Activated CD4-positive, alpha-beta T cell treated with anti-CD3 and anti-CD28 coated beads, Interleukin-2, amount 50 U/mL, for 4 hours (primary cell): ENCODE results near the gene ITPR1.
"Not testable (repeated sequence)": the region's sequence is repeated elsewhere in the genome, so short reads cannot be mapped to it uniquely, and the experiment has no call there.

ENCODE experiments used
- DNase-seq, 2 experiments: peaks; one replicate each; pipeline ENCODE4 v3.0.0-alpha.2; 2020

The ITPR1 gene

DNA sequence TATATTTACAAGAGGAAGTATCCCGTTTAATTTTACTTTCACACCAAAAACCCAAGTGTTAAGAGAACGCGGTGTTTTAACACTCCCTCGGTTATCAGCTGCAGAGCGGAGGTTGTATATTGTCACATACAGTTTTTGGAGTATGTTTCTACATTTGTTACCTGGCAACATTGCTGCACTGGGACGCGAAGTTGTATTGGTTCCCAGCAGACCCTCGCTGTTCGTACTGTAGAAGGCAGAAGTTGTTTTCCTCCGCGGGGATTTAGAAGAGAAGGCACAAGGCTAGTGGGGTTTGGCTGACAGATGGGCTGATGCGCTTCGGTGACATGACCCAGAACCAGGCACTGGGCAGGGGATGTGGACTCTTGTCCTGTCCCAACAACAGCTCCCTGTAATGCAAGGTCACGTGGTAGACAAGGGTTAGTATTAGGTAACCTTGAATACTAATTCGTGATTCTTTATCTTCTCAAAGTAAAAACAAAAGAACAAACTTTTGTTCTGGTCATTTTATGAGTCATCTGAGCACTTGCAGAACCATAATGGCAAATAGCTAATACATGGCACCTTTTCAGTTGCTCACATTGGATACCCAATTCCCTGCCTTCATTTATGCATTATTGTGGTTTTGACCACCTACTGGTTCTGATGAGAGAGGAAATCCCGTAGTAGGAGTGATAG lies 255.7 kb downstream of the ITPR1 start:
- DNase-seq = no peak

DNA sequence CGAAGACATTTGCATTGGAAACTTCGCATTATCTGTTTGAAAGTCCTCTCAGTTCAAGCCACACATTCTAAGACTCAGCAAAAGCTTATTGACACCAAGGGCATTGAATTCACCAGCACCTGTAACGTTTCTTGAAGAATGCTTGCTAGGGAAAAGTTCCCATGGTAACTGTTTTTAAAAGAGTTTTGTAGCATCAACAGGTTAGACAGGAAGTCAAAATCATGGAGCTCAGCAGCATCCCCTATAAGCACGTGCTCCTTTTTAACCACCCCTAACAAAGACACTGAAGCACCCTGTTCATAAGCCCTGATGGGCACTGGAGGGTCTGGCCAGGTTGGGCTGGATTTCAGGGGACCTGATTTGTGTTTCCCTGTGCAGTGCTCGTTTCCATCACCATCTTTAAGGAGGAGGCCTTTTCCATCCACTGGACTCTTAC lies 256.4 kb downstream of the ITPR1 start:
- DNase-seq = no peak

DNA sequence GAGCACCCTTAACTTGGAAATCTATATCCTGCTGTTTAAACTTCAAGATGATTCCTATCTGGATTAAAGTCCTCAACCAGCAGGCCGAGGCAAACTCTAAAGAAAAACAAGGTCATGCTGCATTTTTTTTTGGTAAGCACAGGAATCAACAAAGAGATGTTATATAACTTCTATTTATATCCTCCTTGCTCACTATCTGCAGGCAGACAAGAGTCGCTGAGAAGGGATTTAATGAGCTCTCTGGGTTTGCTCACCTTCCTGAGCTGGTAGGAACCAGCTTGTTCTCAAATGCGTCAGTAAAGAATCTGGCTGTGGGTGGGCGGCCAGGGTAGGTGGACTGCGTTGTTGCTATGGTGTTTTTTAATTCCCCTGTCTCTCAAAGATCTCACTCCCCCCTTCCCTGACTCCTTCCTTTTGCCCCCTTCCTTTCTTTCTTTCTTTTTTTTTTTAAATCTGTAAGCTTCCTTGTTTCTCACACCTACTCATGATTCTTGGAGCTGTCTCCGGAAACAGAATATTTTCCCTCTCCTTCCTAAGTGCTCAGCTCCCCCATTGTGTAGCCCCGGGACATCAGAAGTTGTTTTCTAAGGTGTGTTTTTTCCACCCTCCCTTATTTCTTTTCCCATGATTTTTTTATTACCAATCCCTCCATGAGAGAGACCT lies 257.3 kb downstream of the ITPR1 start:
- DNase-seq = peak in 1 of 2 experiments; percentile 13

DNA sequence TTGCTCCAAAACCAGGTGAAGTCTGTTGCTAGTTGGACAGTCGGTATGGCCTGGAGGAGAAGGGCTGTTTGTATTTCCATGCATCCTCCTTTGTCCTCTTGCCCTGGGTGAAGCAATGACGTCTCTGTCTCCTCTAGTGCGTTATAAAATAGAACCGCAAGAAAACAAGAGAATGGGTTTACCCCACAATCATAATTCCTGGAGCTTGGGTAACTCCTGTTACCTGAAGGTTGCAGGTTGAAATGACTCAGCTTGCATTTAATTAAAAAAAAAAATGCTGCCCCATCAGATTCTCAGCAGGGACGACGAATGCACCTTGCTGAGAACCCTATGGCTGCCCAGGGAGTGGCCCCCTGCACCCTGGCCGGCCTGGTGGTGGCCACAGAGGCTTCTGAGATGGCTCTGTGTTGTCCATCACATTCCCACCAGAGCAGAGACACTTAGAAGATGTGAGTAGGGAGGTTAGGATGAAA lies 257.9 kb downstream of the ITPR1 start:
- no peak for DNase-seq

DNA sequence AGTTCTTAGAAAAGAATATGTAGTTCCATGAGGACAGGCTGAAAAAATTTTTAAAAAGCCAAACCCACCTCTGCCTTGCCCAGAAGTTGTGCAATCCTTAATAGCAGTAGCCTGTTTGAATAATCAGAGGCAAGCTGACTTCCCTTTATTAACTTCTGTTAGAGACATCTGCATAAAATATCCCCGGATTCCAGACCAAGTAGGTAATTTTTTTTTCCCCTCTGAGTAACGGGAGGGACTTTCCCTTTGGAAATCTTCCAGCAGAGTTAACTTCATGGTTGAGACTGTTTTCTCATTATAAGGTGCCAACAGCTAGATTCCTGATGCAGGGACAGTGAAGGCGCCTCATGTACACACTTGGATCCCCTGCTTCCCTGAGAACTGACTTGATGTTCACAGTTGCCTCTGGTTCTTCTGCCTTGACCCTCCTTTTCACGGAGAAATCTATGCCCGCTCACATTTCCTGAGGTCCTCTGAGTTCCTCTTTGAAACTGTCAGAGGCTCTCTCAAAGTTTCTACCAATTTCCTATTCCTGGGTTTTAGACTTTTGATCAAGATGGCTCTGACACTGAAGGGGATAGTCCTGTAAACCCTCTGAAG lies 258.5 kb downstream of the ITPR1 start:
- no peak for DNase-seq

DNA sequence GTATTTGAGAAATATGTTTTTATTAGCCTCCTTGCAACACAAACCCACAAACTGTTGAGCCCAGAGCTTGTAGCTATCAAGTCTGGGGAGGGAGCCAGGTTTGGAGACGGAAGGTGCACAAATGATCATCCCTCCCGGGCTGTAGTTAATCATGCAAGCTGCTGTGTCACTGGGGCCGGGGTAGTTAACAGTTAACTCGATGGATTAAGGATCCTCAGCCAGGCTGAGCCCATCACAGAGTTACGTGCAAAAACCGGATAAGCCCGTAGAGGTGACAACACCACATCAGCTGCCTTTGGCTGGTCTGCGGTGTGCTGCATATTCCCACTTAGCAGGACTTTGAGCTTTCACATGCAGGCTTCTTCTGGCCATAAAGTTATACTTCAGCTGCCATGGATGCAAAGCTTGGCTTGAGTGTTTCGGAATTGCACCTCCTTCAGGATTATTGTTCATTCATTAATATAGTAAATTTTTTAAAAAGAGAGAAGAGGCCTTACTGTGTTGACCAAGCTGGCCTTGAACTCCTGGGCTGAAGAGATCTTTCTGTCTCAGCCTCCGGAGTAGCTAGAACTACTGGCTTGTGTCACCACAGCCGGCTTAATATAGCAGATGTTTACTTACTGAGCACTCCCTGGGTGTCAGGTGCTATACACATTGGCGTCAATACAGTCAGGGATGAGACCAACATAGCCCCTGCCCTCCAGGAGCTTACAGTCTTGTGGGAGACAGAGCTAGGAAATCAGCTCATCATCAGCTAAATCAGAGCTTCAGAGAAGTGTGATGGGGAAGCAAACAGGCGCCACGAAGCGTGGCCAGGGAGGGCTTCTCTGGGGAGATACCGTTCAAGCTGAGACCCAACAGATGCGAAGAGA lies 259.3 kb downstream of the ITPR1 start:
- no peak for DNase-seq

DNA sequence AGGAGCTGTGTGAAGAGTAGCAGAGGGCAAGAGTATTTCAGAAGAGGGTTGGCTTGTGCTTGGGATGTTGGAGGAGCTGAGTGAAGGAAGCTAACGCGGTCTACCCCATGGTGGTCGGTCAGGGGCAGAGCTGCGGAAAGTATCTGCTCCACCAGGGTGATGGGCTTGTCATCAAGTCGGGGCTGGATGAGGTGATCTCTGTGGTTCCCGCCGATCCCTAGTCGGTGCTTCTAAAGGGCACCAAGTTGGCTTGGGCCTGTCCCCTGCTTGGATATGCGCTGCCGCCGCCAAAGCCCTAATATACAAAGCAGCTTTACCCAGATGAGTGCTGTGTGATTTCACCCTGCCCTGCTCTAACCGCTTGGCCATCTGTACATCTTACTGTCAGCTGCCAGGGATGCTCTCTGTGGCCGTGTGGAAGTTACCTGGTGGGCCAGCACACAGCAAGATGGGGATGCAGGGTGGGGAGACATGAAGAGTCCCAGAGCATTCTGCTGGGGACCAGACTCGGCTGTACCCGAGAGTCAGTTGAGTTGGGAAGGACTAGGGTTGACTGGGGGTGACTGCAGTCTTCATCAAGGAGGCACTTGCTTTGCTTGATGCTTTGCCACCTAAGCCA lies 260.0 kb downstream of the ITPR1 start:
- DNase-seq = no peak

DNA sequence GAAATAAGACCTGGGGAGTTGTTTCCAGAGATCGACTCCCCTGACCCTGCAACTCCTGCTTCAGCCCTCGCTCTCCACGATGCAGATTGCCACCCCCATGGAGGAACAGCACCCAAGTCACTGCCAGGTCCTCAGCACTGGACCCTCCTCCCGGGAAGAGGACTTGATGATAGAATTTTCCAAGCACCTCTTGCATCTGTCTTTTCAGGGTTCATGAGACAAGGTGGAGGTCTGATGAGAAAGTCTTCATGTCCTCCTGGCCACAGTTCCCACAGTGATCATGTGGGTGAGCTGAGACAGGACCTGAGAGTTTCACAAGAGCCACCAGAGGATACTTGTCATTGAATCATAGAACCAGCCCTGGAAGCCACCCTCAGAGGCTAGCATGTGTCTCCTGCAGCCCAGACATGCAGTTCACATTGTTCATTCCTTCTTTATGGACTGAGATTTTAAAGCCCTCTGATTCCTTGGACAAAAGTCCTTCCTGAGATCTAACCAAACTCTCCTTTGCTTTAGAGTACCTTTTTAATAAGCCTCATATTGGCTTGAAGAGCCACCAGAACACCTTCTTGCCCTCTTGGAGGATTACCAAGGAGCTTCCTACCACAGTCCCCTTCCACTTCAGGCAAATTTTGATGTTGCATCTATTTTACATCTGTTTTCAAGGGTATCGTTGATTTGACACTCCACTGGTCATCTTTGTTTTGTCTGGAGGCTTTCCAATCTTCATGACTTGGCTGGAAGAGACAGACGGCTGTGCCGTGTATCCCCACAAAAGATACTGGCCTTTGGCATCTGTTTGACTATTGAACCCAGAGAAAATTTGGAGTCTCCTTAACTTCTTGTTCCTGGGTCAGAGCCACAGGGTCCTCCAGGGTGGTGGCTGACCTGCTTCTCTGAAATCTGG lies 261.3 kb downstream of the ITPR1 start:
- DNase-seq = no peak

DNA sequence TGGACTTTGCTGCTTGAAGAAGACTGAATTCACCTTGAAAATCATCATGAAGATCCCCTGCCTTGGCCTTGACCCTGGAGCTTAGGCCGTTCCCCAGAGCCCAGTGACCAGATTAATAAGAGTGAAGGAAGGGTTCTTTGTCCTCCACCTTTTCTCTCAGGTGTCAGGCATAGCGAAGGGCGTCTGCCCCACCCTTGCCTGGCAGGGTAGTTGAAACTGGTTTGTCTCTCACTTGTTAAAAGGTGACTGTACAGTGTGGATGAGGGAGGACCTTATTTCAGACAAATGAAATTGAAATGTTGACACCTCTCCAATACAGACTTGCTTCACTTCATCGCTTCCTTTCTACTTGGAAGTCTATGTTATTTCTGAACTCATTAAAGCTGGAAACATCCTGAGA lies 262.4 kb downstream of the ITPR1 start:
- DNase-seq = no peak

DNA sequence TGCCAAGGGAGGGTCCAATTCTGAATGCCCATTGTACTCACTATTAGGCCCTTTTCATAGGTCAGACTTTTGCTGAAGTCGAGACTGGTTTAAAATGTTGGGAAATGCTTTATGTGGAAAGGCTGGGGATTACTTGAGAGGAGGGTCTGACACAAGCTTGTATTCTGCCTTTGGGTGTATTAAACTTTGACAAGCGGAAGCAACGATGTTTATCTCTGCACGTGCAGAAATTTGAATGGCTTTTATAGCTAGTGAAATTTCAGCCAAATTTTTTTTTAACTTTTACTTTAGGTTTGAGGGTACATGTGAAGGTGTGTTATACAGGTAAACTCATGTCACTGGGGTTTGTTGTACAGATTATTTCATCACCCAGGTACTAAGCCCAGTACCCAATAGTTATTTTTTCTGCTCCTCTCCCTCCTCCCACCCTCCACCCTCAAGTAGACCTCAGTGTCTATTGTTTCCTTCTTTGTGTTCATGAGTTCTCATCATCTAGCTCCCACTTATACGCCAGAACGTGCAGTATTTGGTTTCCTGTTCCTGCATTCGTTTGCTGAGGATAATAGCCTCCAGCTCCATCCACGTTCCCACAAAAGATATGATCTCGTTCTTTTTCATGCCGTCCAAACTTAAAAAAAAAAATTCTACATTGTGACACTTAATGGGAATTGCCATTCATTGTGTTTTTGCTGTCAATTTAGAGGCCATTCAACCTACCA lies 263.1 kb downstream of the ITPR1 start:
- DNase-seq = no peak

DNA sequence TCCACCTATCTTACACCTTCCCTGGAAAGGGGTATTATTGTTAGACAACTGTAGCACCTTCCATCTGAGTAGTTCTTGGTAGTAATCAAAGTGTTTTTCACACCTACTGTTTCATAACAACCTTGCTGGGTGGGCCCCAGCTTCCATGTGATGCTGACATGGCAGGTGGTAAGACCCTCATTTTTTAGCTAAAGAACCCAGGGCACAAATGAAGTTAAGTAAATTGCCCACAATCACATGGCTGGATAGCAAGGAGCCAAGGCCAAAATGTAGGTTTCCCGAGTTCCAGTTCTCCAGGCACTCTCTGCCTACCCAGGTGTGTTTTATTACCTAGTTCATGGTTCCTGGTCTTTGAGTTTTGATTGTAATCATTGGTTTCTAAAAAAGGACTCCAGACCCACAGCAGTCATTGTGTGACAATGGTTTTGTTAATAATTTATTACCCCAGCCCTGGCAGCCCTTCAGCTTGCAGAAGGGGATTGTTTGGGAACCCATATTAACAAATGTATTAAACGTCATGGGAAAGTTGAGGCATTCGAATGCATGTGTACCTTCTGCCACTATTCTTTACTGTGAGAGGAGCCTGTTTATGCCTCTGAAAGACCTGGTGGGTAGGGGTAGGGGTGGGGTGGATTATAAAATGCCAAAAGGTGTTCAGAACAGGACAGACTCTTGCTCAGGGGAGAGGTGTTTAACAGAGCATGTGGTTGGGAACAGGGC lies 263.9 kb downstream of the ITPR1 start:
- DNase-seq = no peak

DNA sequence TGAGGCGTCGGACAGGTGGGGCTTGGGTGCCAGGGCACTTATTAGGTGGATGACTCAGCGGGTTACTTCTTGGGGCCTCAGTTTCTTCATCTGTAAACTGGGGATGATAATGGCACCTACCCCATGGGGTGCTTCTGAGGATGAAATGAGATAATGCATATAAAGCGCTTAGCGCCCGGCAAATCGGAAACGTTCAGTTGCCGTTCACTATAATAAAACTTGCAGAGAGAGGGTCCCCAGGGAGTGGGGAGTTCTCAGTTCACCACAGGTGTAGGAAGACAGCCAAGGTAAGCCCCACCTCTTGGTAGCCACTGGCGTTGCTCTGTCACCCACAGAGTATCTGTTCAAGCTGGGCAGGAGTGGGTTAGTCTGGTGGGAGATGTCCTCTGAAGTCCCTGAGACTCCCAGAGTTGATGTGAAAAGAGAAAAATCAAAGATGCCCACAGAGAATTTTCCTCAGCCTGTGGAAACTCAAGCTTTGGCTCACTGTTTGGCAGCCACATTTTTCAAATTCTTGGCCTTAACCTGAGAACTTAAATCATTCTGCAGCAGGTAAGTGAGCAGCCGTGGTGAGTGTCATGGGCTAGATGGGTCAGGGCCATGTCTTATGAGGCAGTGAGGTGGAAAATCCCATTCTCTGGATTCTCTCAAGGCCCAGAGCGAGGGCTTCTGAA lies 264.6 kb downstream of the ITPR1 start:
- DNase-seq = no peak

DNA sequence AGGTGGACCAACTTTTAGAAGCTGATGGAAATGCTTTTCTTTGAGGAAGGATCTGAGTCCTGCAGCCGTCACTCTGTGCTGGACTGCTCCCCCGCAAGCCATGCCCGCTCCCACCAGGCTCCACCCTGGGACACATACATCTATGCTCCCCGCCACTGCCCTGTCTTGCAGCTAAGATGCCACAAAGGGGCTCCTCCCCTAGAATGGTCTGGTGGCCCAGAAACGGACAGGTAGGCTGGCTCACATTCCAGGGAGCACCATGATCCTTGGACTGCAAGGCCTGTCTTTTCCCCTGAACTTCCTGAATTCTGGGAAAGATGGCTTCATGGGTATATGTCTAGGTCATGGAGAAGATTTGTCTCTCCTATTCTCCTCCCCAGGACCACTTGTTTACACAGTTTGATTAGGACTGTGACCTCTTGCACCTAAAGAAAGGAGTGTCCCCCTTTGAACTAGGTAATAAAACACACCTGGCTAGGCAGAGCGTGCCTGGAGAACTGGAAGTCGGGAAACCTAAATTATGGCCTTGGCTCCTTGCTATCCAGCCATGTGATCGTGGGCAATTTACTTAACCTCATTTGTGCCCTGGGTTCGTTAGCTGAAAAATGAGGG lies 265.2 kb downstream of the ITPR1 start:
- DNase-seq = no peak

DNA sequence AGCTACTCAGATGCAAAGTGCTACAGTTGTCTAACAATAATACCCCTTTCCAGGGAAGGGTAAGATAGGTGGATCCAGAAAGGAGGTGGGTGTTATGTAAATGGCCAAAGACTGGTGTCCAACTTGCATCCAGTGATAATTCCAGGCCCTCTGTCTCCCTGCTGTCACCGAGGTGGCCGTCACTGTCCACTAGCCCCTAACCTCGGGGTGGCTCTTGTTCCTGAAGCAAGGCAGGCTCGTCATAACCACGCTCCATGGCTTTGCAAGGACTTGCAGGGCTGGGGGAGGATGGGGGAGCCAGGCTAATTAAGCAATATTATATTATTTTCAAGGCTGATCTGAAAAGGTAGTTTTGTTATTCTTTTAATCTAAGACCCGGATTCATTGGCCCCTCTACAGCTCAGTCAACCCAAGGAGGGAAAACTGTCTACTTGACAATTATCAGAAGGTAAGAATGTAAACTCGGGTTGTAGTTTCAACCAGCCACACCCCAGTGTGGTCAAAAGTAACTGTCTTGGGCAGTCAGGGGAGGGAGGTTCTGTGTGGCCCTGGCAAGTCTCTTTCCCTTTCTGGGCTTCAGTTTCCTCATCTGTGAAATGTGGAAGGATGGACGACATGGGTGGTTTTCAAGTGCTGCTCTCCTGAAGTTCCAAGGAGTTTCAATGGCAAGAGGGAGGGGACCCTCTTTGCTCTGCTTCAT lies 266.0 kb downstream of the ITPR1 start:
- DNase-seq = no peak

DNA sequence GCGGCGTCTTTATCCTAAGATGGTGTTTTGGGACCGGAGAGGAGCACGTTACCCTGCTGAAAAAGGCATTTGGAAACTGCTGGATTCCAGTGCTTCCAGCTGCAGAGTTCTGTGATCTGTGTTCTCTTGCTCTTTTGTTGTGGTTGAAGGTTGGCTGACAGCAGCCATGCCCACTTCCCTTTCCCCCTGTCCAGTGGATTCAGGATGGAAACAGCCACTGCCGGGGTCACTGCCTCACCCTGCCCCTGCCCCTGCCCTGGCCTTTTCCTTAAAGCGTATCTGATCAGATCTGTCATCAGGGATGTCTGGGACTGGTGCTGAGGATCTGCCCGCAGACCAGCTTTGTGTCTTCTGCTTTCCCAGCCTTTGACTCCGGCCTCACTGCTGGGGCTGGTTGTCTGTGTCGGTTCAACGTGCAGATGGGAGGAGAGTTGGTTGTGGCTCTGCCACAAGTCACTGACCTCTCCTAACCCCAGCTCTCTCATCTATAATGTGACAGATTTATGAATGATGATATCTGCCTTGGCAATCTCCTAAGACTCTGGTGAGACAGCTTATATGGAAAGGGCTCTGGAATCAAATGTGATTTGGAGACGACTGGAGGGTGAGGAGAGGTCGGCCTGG lies 266.7 kb downstream of the ITPR1 start:
- no peak for DNase-seq

DNA sequence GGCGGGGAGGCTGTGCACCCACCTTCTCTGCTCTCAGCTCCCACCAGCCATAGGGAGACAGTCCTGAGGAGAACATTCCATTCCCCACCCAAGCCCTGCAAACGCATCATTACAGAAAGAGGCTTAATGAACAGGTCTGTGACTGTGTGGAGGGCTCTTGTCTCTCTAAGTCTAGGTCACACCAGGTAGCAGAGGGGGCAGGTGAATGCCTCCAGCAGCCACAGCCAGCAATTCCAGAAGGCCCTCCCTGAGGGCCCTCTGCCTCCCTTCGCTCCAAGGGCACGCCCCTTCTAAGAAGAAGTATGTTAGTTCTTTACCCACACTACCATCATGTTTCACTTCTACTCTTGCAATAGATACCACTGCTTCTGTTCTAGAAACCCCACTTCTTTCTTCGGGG lies 268.6 kb downstream of the ITPR1 start:
- DNase-seq = no peak

DNA sequence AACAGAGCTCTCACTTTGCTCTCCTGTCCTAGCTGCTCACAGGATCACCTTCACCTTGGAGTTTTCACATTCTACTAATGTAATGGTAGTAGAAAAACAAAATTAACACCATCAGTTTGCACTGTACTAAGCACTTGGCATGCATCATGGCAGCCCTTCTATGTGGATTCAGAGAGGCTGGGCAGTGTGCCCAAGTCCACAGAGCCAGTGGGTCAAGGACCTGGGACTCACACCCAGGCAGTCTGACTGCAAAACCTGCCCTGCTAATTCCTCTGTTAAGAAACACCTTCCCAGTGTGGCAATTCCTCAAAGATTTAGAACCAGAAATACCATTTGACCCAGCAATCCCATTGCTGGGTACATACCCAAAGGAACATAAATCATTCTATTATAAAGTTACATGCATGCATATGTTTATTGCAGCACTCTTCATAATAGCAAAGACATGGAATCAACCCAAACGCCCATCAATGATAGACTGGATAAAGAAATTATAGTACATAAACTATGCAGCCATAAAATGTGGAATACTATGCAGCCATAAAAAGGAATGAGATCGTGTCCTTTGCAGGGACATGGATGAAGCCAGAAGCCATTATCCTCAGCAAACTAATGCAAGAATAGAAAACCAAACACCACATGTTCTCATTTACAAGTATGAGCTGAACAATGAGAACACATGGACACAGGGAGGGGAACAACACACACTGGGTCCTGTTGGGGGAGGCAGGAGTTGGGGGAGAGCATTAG lies 269.5 kb downstream of the ITPR1 start:
- DNase-seq = not testable (repeated sequence)
